HCT116 (cell line): Measurements from ENCODE around the gene ETS2. TPM values are rescaled to one million over a fixed set of nuclear protein-coding genes. Genes with fewer than 3 reads are reported as not detected.

Experiments used
- ATAC-seq: fragments of 200-7000 bp; cut with Tn5 transposase; 2 replicates; pipeline ENCODE4 v1.9.1; 2020; ENCODE audit warnings: mild to moderate bottlenecking, moderate library complexity
- BruUV-seq: library from RNA; stranded (reverse); fragments of 400-500 nt; replicated peaks from 2 replicates; lab custom pipeline; 2021; lab: Mats Ljungman, UMichigan
- CTCF ChIA-PET: fragments of 300-600 bp; sonication (Branson Sonifier 250); formaldehyde crosslinking; loops from one replicate; lab custom pipeline; 2021; ENCODE audit warnings: antibody characterized with exemption; lab: Charles Lee
- POLR2A ChIA-PET: fragments of 300-600, 350-600 bp; sonication (Branson Sonifier 250); formaldehyde crosslinking; loops from one replicate; lab custom pipeline; 2021; ENCODE audit warnings: antibody characterized with exemption; lab: Charles Lee
- RAD21 ChIA-PET, 2 experiments: fragments of 300-600 bp; sonication (Branson Sonifier 250); formaldehyde crosslinking; loops; one replicate each; lab custom pipeline; 2023; ENCODE audit warnings: low total read pairs in 2 of 2; ENCODE audit not compliant: uncharacterized antibody in 2 of 2, unreplicated experiment in 2 of 2, low non-redundant PET in 1 of 2; lab: Charles Lee
- DNase-seq: peaks from one replicate; pipeline ENCODE4 v3.0.0-alpha.2; 2010; ENCODE audit warnings: low read depth, low spot score
- H2AFZ ChIP-seq: fragments of 200-600 bp; shearing (Covaris generic), sonication (generic); 2 replicates; pipeline ENCODE4 v1.6.1; 2017; ENCODE audit warnings: low read depth, mixed run types, mixed read lengths, antibody characterized with exemption, low read length; ENCODE audit not compliant: poor library complexity, severe bottlenecking
- H3K27ac ChIP-seq: 2 replicates; pipeline ENCODE4 v1.5.1; 2012; ENCODE audit warnings: low read depth, low read length
- H3K27me3 ChIP-seq: fragments of 200-600 bp; sonication (generic); 2 replicates; pipeline ENCODE4 v1.6.1; 2016; ENCODE audit warnings: mixed run types, low read length, mixed read lengths; ENCODE audit not compliant: insufficient read depth
- H3K36me3 ChIP-seq, 2 experiments: fragments of 200-500 bp in 1 of 2; fragments of 200-600 bp in 1 of 2; sonication (Bioruptor generic) in 1 of 2; sonication (generic) in 1 of 2; 2 replicates each; pipeline versions ENCODE4 v1.5.1 to v1.6.1; 2014 to 2016; ENCODE audit warnings: low read length in 2 of 2, inconsistent platforms in 1 of 2, mixed read lengths in 1 of 2, mixed run types in 1 of 2; ENCODE audit not compliant: insufficient read depth in 2 of 2, control insufficient read depth in 1 of 2
- H3K4me1 ChIP-seq, 2 experiments: fragments of 200-600 bp in 1 of 2; sonication (generic) in 1 of 2; 2 replicates each; pipeline versions ENCODE4 v1.5.1 to v1.6.1; 2012 to 2017; ENCODE audit warnings: low read length in 2 of 2, inconsistent platforms in 1 of 2, mild to moderate bottlenecking in 1 of 2, mixed read lengths in 1 of 2, mixed run types in 1 of 2, moderate library complexity in 1 of 2; ENCODE audit not compliant: insufficient read depth in 2 of 2, control insufficient read depth in 1 of 2
- H3K4me2 ChIP-seq: fragments of 200-600 bp; sonication (generic); 2 replicates; pipeline ENCODE4 v1.6.1; 2017; ENCODE audit warnings: mixed run types, low read length, mixed read lengths
- H3K4me3 ChIP-seq, 2 experiments: fragments of 200-600 bp in 1 of 2; sonication (generic) in 1 of 2; replicated peaks in 1 of 2; 2 replicates each; pipeline ENCODE4 v1.5.1; 2011 to 2016; ENCODE audit warnings: low read length in 2 of 2, control low read depth in 1 of 2, low read depth in 1 of 2, mild to moderate bottlenecking in 1 of 2, mixed read lengths in 1 of 2, mixed run types in 1 of 2
- H3K79me2 ChIP-seq: fragments of 200-600 bp; sonication (generic); 2 replicates; pipeline ENCODE4 v1.6.1; 2017; ENCODE audit warnings: mild to moderate bottlenecking, mixed run types, low read length, moderate library complexity, mixed read lengths; ENCODE audit not compliant: insufficient read depth
- H3K9ac ChIP-seq: fragments of 200-600 bp; sonication (generic); 2 replicates; pipeline ENCODE4 v1.6.1; 2016; ENCODE audit warnings: low read length, mixed read lengths
- H3K9me2 ChIP-seq: fragments of 200-600 bp; sonication (generic), shearing (Covaris generic); 2 replicates; pipeline ENCODE4 v1.6.1; 2017; ENCODE audit warnings: mixed run types, mild to moderate bottlenecking, moderate library complexity; ENCODE audit not compliant: insufficient read depth
- H3K9me3 ChIP-seq, 2 experiments: fragments of 200-500 bp in 1 of 2; fragments of 200-600 bp in 1 of 2; sonication (Bioruptor generic) in 1 of 2; sonication (generic) in 1 of 2; 2 replicates each; pipeline ENCODE4 v1.6.1; 2014 to 2017; ENCODE audit warnings: low read length in 2 of 2, mixed read lengths in 2 of 2, inconsistent platforms in 1 of 2, low read depth in 1 of 2, mild to moderate bottlenecking in 1 of 2, mixed run types in 1 of 2, moderate library complexity in 1 of 2; ENCODE audit not compliant: control insufficient read depth in 1 of 2, insufficient read depth in 1 of 2
- H4K20me1 ChIP-seq: fragments of 200-600 bp; sonication (generic), shearing (Covaris generic); 2 replicates; pipeline ENCODE4 v1.6.1; 2017; ENCODE audit warnings: mixed run types, mild to moderate bottlenecking, moderate library complexity; ENCODE audit not compliant: insufficient read depth
- ATF3 ChIP-seq: IDR thresholded peaks from 2 replicates; pipeline ENCODE4 v1.6.1; 2012
- CEBPB ChIP-seq: IDR thresholded peaks from 2 replicates; pipeline ENCODE4 v1.6.1; 2012; ENCODE audit warnings: low read depth
- ELF1 ChIP-seq: IDR thresholded peaks from 2 replicates; pipeline ENCODE4 v1.6.1; 2012; ENCODE audit warnings: low read depth, borderline replicate concordance
- POLR2A ChIP-seq: IDR thresholded peaks from 2 replicates; pipeline ENCODE4 v1.7.0; 2011; ENCODE audit warnings: borderline replicate concordance; ENCODE audit not compliant: insufficient read depth, insufficient read length; ENCODE audit errors: extremely low read depth
- REST ChIP-seq: IDR thresholded peaks from 2 replicates; pipeline ENCODE4 v1.6.1; 2012; ENCODE audit warnings: low read depth
- SP1 ChIP-seq: IDR thresholded peaks from 2 replicates; pipeline ENCODE4 v1.6.1; 2012; ENCODE audit warnings: low read depth
- TCF7L2 ChIP-seq: IDR thresholded peaks from 2 replicates; pipeline ENCODE4 v1.7.0; 2011; ENCODE audit warnings: borderline replicate concordance, inconsistent platforms; ENCODE audit not compliant: insufficient read depth, insufficient read length; ENCODE audit errors: extremely low read depth
- YY1 ChIP-seq: IDR thresholded peaks from 2 replicates; pipeline ENCODE4 v1.6.1; 2011; ENCODE audit warnings: low read length, low read depth, moderate library complexity, mild to moderate bottlenecking; ENCODE audit not compliant: insufficient replicate concordance; ENCODE audit errors: extremely low read depth
- ZBTB33 ChIP-seq: IDR thresholded peaks from 2 replicates; pipeline ENCODE4 v1.6.1; 2011; ENCODE audit warnings: mild to moderate bottlenecking, low read length, moderate library complexity; ENCODE audit not compliant: insufficient replicate concordance; ENCODE audit errors: extremely low read depth
- ZFX ChIP-seq: fragments of 450-650 bp; IDR thresholded peaks from 2 replicates; pipeline ENCODE4 v1.6.1; 2017
- ZNF274 ChIP-seq: fragments of 200-500 bp; sonication (Bioruptor generic); IDR thresholded peaks from 2 replicates; pipeline ENCODE4 v1.6.1; 2014; ENCODE audit warnings: mild to moderate bottlenecking, low read depth, low read length, inconsistent platforms
- intact Hi-C: fragments of 100-400 bp; cut with micrococcal nuclease; formaldehyde crosslinking; loops from 2 replicates; pipeline ENCODE4 v1.10.0; 2022
- total RNA-seq: library from RNA; stranded (reverse); gene quantifications from one replicate; pipeline ENCODE4 v1.2.1, GENCODE V29; 2021; ENCODE audit not compliant: unreplicated experiment

ETS2 gene
- total RNA-seq, 1 experiment from 2014 or later = 32.9 TPM

GRCh38 chr21:38858812-38859205, 53.1 kb downstream of the ETS2 start (continued):
- TF ChIP-seq ZNF274 = no peak
- no peak for TF ChIP-seq YY1
- TF ChIP-seq ZBTB33 = no peak
- no peak for TF ChIP-seq ATF3
- no peak for TF ChIP-seq SP1
- no peak for TF ChIP-seq CEBPB

- H3K9me3 ChIP-seq = no peaks in the 10 kb centered on the region
- no TSS peak for BruUV-seq
- H4K20me1 ChIP-seq = no peaks in the 10 kb centered on the region
- intact Hi-C loops = no loop called here
- no peak overlapping the region for H3K27ac ChIP-seq
- CTCF ChIA-PET = no interaction called here
- TF ChIP-seq ELF1 = no peak
- no peak for TF ChIP-seq ZFX
- TF ChIP-seq REST = no peak
- TF ChIP-seq TCF7L2 = no peak
- no peak for TF ChIP-seq POLR2A
- RAD21 ChIA-PET = no interaction called here
- no peaks in the 10 kb centered on the region for H3K9me2 ChIP-seq
- no peak overlapping the region for H2AFZ ChIP-seq
- H3K4me3 ChIP-seq = no peak overlapping the region
- no peak overlapping the region for H3K9ac ChIP-seq
- H3K27me3 ChIP-seq = no peaks in the 10 kb centered on the region
- H3K79me2 ChIP-seq = no peaks in the 10 kb centered on the region
- H3K4me2 ChIP-seq = no peak overlapping the region
- H3K36me3 ChIP-seq = no peaks in the 10 kb centered on the region
- ATAC-seq = no peak
- DNase-seq = no peak
- POLR2A ChIA-PET = no interaction called here
- H3K4me1 ChIP-seq = 0 out of 4 replicates have a peak, but pooled peaks cover 0 to 3% of the 10 kb centered on the region in 2 experiments
Observed at GRCh38 chr21:38859852-38860251, 54.1 kb downstream of the ETS2 start.
